NCI-H1436 (cell line): ENCODE data around the gene TSSC4.

Experiments
- DNase-seq: peaks from one replicate; lab custom pipeline; 2025; lab: John Stamatoyannopoulos, UW

TSSC4 gene

GRCh38 chr11:2433106-2433925 lies 32.8 kb downstream of the TSSC4 start:
- no peak for DNase-seq

GRCh38 chr11:2434008-2434407 lies 33.5 kb downstream of the TSSC4 start:
- DNase-seq: no peak

GRCh38 chr11:2434506-2435255 lies 34.1 kb downstream of the TSSC4 start:
- DNase-seq: no peak

GRCh38 chr11:2435288-2436012 lies 34.9 kb downstream of the TSSC4 start:
- no peak for DNase-seq

GRCh38 chr11:2436013-2436520 lies 35.5 kb downstream of the TSSC4 start:
- DNase-seq: no peak

GRCh38 chr11:2436521-2437031 lies 36.0 kb downstream of the TSSC4 start:
- DNase-seq: no peak

GRCh38 chr11:2437516-2437915 lies 37.0 kb downstream of the TSSC4 start:
- no peak for DNase-seq

- DNase-seq: no peak
These were observed 39.3 kb downstream of the TSSC4 start for GRCh38 chr11:2439820-2440219.

- DNase-seq: no peak
These were observed 40.1 kb downstream of the TSSC4 start for GRCh38 chr11:2440646-2441045.

GRCh38 chr11:2441171-2441570 lies 40.6 kb downstream of the TSSC4 start:
- no peak for DNase-seq

GRCh38 chr11:2442589-2442988 lies 42.0 kb downstream of the TSSC4 start:
- DNase-seq: no peak

- DNase-seq: no peak
These were observed 42.9 kb downstream of the TSSC4 start for GRCh38 chr11:2443406-2443805.

- no peak for DNase-seq
These were observed 43.6 kb downstream of the TSSC4 start, which contains the start of gene TRPM5 for GRCh38 chr11:2443881-2444820. TRPM5 (minus strand) TSS chr11:2444514; CDS start chr11:2423036, 21,478 bp downstream.

- no peak for DNase-seq
These were observed 44.5 kb downstream of the TSSC4 start, which contains the start of gene KCNQ1 for GRCh38 chr11:2444821-2445745. KCNQ1 (plus strand) TSS chr11:2445008; CDS start chr11:2445099, 91 bp downstream.

GRCh38 chr11:2445746-2446551 lies 45.4 kb downstream of the TSSC4 start:
- no peak for DNase-seq

GRCh38 chr11:2446590-2447252 lies 46.2 kb downstream of the TSSC4 start:
- DNase-seq: no peak

- no peak for DNase-seq
These were observed 46.9 kb downstream of the TSSC4 start for GRCh38 chr11:2447253-2447950.
